ENCODE measurements around the gene DIAPH2.

The DIAPH2 gene

DNA sequence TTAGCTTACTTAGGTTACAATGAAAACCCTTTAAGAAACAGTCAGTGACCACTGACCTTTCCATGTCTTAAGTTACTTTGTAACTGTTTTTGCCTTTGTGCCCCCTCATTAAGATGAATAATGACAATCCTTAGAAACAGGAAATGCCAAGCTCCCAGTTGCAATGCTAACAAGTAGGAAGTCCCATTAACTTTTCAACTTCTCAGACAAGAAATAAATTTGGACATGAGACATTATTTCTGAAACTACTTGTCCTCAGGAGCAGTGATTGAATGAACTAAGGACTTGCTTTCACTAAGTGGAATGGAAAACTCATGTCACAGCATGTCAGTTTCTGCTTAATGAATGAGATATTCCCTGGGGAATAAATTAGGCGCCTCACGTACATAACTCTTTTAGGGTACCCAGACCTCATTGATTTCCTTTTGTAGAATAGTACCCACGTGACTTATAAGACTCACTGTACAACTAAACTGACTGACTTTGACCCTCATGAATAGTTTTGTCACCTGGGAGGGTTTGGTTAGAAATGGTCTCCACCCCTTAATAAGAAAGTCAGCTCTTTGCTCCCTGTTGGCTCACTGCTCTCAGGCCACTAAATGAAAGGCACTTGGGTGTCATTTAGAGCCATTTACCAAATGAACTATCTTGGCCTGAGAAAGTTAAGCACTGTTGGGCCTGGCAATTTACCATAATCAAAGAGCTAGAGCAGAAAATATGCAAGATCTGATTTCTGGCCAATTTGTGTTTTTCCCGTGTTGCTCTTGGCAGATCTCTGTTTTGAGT, 582.9 kb downstream of the DIAPH2 start:
- Histone ChIP-seq H3K4me1 (ENCODE audit: control insufficient read depth, low read length) (0 out of 2 replicates have a peak, but pooled peaks cover 3% of the 10 kb centered on the region), H3K4me2 (ENCODE audit: low read length) (no peak overlapping the region), H4K20me1 (ENCODE audit: control insufficient read depth, insufficient read depth, low read depth, low read length) (no peaks in the 10 kb centered on the region), H3K9me3 (ENCODE audit: control insufficient read depth, insufficient read depth, low read length) (no peaks in the 10 kb centered on the region), H3K27ac (ENCODE audit: low read depth, low read length) (no peak overlapping the region), H3K27me3 (ENCODE audit: control insufficient read depth, low read length) (no peaks in the 10 kb centered on the region), H3K9me2 (replicated peaks; ENCODE audit: control insufficient read depth, low read length) (no peaks in the 10 kb centered on the region), H3K36me3 (ENCODE audit: control insufficient read depth, low read length) (no peaks in the 10 kb centered on the region), H3K79me2 (ENCODE audit: control insufficient read depth, low read length) (no peaks in the 10 kb centered on the region), H3K4me3 (ENCODE audit: low read length) (no peak overlapping the region), H3F3A (ENCODE audit: control insufficient read depth, insufficient read depth) (no peaks in the 10 kb centered on the region)
- TF ChIP-seq EZH2phosphoT487 (IDR thresholded peaks at IDR 0.05; ENCODE audit: borderline replicate concordance, low read length) (no peak), CTCF (IDR thresholded peaks at IDR 0.05; ENCODE audit: low read depth, low read length, poor library complexity, severe bottlenecking) (no peak)

GRCh38 chrX:97268182-97268680, 583.6 kb downstream of the DIAPH2 start:
- TF ChIP-seq CTCF (IDR thresholded peaks at IDR 0.05; ENCODE audit: low read depth, low read length, poor library complexity, severe bottlenecking) (no peak), EZH2phosphoT487 (IDR thresholded peaks at IDR 0.05; ENCODE audit: borderline replicate concordance, low read length) (no peak)
- Histone ChIP-seq H3K4me3 (ENCODE audit: low read length) (no peak overlapping the region), H4K20me1 (ENCODE audit: control insufficient read depth, insufficient read depth, low read depth, low read length) (no peaks in the 10 kb centered on the region), H3F3A (ENCODE audit: control insufficient read depth, insufficient read depth) (no peaks in the 10 kb centered on the region), H3K79me2 (ENCODE audit: control insufficient read depth, low read length) (no peaks in the 10 kb centered on the region), H3K27me3 (ENCODE audit: control insufficient read depth, low read length) (no peaks in the 10 kb centered on the region), H3K36me3 (ENCODE audit: control insufficient read depth, low read length) (no peaks in the 10 kb centered on the region), H3K9me3 (ENCODE audit: control insufficient read depth, insufficient read depth, low read length) (no peaks in the 10 kb centered on the region), H3K9me2 (replicated peaks; ENCODE audit: control insufficient read depth, low read length) (no peaks in the 10 kb centered on the region), H3K4me1 (ENCODE audit: control insufficient read depth, low read length) (0 out of 2 replicates have a peak, but pooled peaks cover 3% of the 10 kb centered on the region), H3K27ac (ENCODE audit: low read depth, low read length) (no peak overlapping the region), H3K4me2 (ENCODE audit: low read length) (no peak overlapping the region)

DNA sequence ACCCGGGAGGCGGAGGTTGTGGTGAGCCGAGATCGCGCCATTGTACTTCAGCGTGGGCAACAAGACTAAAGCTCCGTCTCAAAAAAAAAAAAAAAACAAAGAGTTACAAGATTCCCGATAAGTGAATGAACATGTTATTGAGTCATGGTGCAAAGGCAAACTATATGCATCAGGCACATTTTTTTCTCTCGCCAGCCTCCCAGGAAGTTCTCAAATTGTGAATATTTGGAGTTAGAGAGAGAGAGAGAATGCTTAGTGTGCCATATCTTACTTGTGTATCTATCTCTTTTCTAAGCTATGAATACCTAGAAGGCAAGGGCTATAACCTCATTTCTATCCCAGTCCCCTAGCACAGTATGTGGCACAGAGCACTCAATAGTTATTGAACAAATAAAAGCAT, 599.9 kb downstream of the DIAPH2 start:
- Histone ChIP-seq H3K79me2 (ENCODE audit: control insufficient read depth, low read length) (no peaks in the 10 kb centered on the region), H3K4me2 (ENCODE audit: low read length) (no peak overlapping the region), H3K27me3 (ENCODE audit: control insufficient read depth, low read length) (no peaks in the 10 kb centered on the region), H3K9me2 (replicated peaks; ENCODE audit: control insufficient read depth, low read length) (no peaks in the 10 kb centered on the region), H4K20me1 (ENCODE audit: control insufficient read depth, insufficient read depth, low read depth, low read length) (no peaks in the 10 kb centered on the region), H3F3A (ENCODE audit: control insufficient read depth, insufficient read depth) (no peaks in the 10 kb centered on the region), H3K27ac (ENCODE audit: low read depth, low read length) (no peak overlapping the region), H3K9me3 (ENCODE audit: control insufficient read depth, insufficient read depth, low read length) (no peaks in the 10 kb centered on the region), H3K4me1 (ENCODE audit: control insufficient read depth, low read length) (no peaks in the 10 kb centered on the region), H3K36me3 (ENCODE audit: control insufficient read depth, low read length) (no peaks in the 10 kb centered on the region), H3K4me3 (ENCODE audit: low read length) (no peak overlapping the region)
- TF ChIP-seq EZH2phosphoT487 (IDR thresholded peaks at IDR 0.05; ENCODE audit: borderline replicate concordance, low read length): no peak
- no peak for TF ChIP-seq CTCF (IDR thresholded peaks at IDR 0.05; ENCODE audit: low read depth, low read length, poor library complexity, severe bottlenecking)

Data from DOHH2 (cell line).